Breast epithelium (tissue), 4 donors: ENCODE results near the gene OXCT1. TPM values are rescaled to one million over a fixed set of nuclear protein-coding genes. Genes with fewer than 3 reads are reported as not detected.

Experiments
- DNase-seq, 2 donors: peaks; one replicate each; pipeline ENCODE4 v3.0.0-alpha.2; 2019; ENCODE audit warnings: low spot score in 2 of 2
- H3K27ac ChIP-seq, 2 donors: fragments of 200-600 bp; sonication (generic) in 1 of 2; one replicate each; pipeline ENCODE4 v1.5.1; 2016 to 2019; ENCODE audit warnings: mild to moderate bottlenecking in 1 of 2
- H3K27me3 ChIP-seq, 2 donors: fragments of 200-600 bp; sonication (generic) in 1 of 2; one replicate each; pipeline versions ENCODE4 v1.5.1 to v1.6.0; 2017 to 2019; ENCODE audit warnings: control low read depth in 1 of 2, mild to moderate bottlenecking in 1 of 2
- H3K36me3 ChIP-seq: fragments of 200-600 bp; one replicate; pipeline ENCODE4 v1.5.1; 2019
- H3K4me1 ChIP-seq, 2 donors: fragments of 200-600 bp; sonication (generic); one replicate each; pipeline ENCODE4 v1.5.1; 2016 to 2019; ENCODE audit warnings: control low read depth in 1 of 2
- H3K4me3 ChIP-seq, 3 donors: fragments of 200-600 bp; sonication (generic); 1 replicate in 2 of 3; 2 replicates in 1 of 3; pipeline ENCODE4 v1.5.1; 2016 to 2019; ENCODE audit warnings: mild to moderate bottlenecking in 3 of 3, moderate library complexity in 2 of 3
- H3K9me3 ChIP-seq, 2 donors: fragments of 200-600 bp; sonication (generic) in 1 of 2; one replicate each; pipeline ENCODE4 v1.5.1; 2016 to 2019; ENCODE audit warnings: control low read depth in 1 of 2
- POLR2A ChIP-seq: fragments of 450-650 bp; IDR thresholded peaks from one replicate; pipeline ENCODE4 v1.6.1; 2016; ENCODE audit warnings: antibody characterized with exemption, mild to moderate bottlenecking, moderate library complexity
- POLR2AphosphoS5 ChIP-seq, 3 donors: sonication (generic); formaldehyde crosslinking; IDR thresholded peaks; one replicate each; pipeline ENCODE4 v1.6.1; 2017; ENCODE audit warnings: antibody characterized with exemption in 3 of 3
- intact Hi-C: fragments of 100-400 bp; cut with DNase I; formaldehyde crosslinking; loops from one replicate; pipeline ENCODE4 v1.15.1; 2023; ENCODE audit warnings: low total_unique reads
- total RNA-seq, 3 donors: library from RNA; depleted of rRNA; stranded (reverse); fragments of >200 nt; gene quantifications; one replicate each; pipeline ENCODE4 v1.1.0, GENCODE V29; 2016
- TF ChIP-seq, protein P1 (sequence below), 3 donors: fragments of 450-650 bp; IDR thresholded peaks; one replicate each; pipeline ENCODE4 v1.5.1; 2016 to 2017; ENCODE audit warnings: antibody characterized with exemption in 3 of 3, mild to moderate bottlenecking in 3 of 3, moderate library complexity in 3 of 3

Gene OXCT1
- total RNA-seq, 3 donors from 2014 or later: 19.3 to 49.4 (median 21.8) TPM

DNA sequence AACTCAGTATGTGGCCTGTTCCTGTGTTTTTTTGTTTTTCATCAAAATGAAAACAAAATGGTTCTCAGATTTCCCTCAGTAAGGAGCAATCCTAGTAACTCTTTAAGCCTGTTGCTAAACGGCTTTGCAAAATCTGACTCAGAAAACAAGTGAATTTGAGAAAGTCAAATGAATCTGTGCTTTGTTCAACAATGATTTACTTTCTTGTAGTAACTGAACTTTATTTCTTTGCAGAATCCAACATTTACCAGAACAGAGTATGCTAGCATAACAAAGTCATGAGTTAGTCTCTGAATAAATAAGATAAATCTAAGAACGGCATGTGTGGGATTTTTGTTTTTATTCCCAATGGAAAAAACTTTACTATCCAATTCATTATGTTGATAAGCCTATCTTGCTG lies 93.8 kb downstream of the OXCT1 start:
- H3K4me3 ChIP-seq: no peak overlapping the region
- H3K36me3 ChIP-seq: no peaks in the 10 kb centered on the region
- H3K4me1 ChIP-seq: no peaks in the 10 kb centered on the region
- TF ChIP-seq, protein P1, sequence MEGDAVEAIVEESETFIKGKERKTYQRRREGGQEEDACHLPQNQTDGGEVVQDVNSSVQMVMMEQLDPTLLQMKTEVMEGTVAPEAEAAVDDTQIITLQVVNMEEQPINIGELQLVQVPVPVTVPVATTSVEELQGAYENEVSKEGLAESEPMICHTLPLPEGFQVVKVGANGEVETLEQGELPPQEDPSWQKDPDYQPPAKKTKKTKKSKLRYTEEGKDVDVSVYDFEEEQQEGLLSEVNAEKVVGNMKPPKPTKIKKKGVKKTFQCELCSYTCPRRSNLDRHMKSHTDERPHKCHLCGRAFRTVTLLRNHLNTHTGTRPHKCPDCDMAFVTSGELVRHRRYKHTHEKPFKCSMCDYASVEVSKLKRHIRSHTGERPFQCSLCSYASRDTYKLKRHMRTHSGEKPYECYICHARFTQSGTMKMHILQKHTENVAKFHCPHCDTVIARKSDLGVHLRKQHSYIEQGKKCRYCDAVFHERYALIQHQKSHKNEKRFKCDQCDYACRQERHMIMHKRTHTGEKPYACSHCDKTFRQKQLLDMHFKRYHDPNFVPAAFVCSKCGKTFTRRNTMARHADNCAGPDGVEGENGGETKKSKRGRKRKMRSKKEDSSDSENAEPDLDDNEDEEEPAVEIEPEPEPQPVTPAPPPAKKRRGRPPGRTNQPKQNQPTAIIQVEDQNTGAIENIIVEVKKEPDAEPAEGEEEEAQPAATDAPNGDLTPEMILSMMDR (IDR thresholded peaks at IDR 0.05): no peak
- TF ChIP-seq POLR2AphosphoS5 (IDR thresholded peaks at IDR 0.05) (no peak), POLR2A (no peak)
- no peak for DNase-seq
- H3K27ac ChIP-seq: no peak overlapping the region
- H3K9me3 ChIP-seq: no peaks in the 10 kb centered on the region
- H3K27me3 ChIP-seq: no peaks in the 10 kb centered on the region
- intact Hi-C loops: no loop called here

DNA sequence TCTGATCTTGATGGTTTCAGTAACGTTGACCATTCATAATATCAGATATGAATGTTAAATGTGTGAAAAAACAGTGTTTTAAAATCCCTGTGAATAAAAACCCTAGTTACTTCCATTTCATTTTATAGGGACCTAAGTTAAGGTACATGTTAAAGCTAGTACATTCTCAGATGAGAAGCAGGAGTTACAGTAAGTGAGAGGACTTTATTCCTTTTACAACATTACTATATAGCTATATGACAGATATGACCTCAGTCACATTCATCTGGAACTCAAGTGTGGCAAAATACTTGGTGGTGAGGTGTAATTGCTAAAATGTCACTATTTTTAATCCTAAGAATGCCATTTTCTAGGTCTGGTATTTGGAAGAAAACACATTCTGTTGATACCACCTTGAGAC lies 96.4 kb downstream of the OXCT1 start:
- Histone ChIP-seq H3K27me3 (no peaks in the 10 kb centered on the region), H3K27ac (no peak overlapping the region), H3K9me3 (no peaks in the 10 kb centered on the region), H3K4me1 (no peaks in the 10 kb centered on the region), H3K36me3 (no peaks in the 10 kb centered on the region), H3K4me3 (no peak overlapping the region)
- intact Hi-C loops: no loop called here
- TF ChIP-seq POLR2AphosphoS5 (IDR thresholded peaks at IDR 0.05) (no peak), POLR2A (no peak)
- TF ChIP-seq, protein P1 (IDR thresholded peaks at IDR 0.05): no peak
- no peak for DNase-seq

DNA sequence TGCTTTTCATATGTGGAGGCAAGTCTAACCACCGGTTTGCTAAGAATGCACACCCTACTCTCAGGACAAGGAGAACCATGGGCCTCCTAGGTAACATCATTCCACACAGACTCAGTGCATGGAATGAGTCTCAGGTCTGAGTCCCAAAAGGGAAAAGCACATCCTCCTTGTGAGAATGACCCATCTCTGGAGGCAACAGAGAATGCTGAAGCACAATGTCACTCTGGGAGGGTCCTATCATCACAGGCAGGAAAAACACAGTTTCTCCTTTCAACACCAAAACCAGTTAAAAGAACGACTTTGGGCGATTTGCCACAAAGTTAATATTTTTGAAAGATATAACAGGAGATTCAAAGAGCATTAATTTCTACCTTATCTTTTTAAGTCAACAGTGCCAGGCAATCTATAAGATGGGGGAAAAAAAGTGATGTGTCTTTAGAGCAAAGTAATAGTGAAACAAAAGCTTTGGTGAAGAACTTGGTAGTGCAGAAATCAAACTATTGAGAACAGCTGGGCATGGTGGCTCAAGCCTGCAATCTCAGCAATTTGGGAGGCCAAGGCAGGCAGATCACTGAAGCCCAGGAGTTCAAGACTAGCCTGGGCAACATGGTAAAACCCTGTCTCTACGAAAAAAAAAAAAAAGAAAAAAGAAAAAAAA lies 97.3 kb downstream of the OXCT1 start:
- intact Hi-C loops: no loop called here
- H3K9me3 ChIP-seq: no peaks in the 10 kb centered on the region
- TF ChIP-seq POLR2AphosphoS5 (IDR thresholded peaks at IDR 0.05): no peak
- TF ChIP-seq, protein P1 (IDR thresholded peaks at IDR 0.05): no peak
- no peak for TF ChIP-seq POLR2A

DNA sequence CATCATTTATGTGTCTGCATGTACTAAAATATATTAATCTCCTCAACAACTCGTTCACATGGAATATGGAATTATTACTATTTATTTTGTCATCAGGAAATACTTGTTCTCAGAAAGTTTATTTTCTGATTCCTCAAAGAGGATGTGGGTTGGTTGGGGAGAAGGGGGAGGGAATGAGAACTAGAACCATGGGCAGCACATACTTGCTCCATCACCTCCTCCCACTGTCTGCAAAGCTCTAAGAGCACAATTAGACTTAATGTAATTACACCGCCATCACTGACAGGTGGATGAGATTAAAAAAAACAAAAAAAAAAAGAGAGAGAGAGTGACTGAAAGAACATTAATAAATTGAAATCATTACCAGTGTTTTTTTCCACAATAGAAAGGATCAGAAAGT lies 98.2 kb downstream of the OXCT1 start:
- Histone ChIP-seq H3K27ac (no peak overlapping the region), H3K4me3 (no peak overlapping the region), H3K9me3 (no peaks in the 10 kb centered on the region), H3K27me3 (no peaks in the 10 kb centered on the region), H3K36me3 (no peaks in the 10 kb centered on the region), H3K4me1 (no peaks in the 10 kb centered on the region)
- intact Hi-C loops: no loop called here
- TF ChIP-seq POLR2A (no peak), POLR2AphosphoS5 (IDR thresholded peaks at IDR 0.05) (no peak)
- TF ChIP-seq, protein P1 (IDR thresholded peaks at IDR 0.05): no peak
- no peak for DNase-seq

More for the DNA sequence above, 97.3 kb downstream of the OXCT1 start:
- no peak overlapping the region for H3K27ac ChIP-seq
- no peak for DNase-seq
- H3K36me3 ChIP-seq: no peaks in the 10 kb centered on the region
- H3K27me3 ChIP-seq: no peaks in the 10 kb centered on the region
- no peaks in the 10 kb centered on the region for H3K4me1 ChIP-seq
- no peak overlapping the region for H3K4me3 ChIP-seq

DNA sequence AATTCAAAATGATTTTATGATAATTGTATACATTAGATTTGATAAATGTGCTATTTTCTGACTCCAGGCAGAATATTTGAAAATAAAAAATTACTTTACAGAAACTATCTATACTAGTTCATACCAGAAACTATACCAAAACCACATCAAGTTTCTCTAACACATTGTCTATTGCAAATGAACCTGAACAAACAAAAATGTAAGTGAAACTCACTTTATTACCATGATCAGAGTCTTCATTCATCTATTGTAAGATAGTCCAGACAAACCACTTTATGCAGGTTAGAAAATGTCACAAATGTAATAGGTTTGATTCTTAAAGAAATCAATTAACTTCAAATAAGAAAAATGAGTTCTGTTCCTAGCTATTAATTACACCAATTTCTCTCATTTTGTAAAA lies 99.4 kb downstream of the OXCT1 start:
- no peak for DNase-seq
- Histone ChIP-seq H3K4me1 (no peaks in the 10 kb centered on the region), H3K27ac (no peak overlapping the region), H3K9me3 (no peaks in the 10 kb centered on the region), H3K4me3 (no peak overlapping the region), H3K36me3 (no peaks in the 10 kb centered on the region), H3K27me3 (no peaks in the 10 kb centered on the region)
- intact Hi-C loops: no loop called here
- no peak for TF ChIP-seq POLR2AphosphoS5 (IDR thresholded peaks at IDR 0.05)
- TF ChIP-seq POLR2A: no peak
- TF ChIP-seq, protein P1 (IDR thresholded peaks at IDR 0.05): no peak
